HEK293 (cell line): ENCODE results near the gene MALSU1.

ENCODE experiments used
- CTCF ChIA-PET: fragments of 350-600 bp; formaldehyde crosslinking; extraction: SDS; loops from one replicate; lab custom pipeline; 2021; ENCODE audit warnings: antibody characterized with exemption; lab: Yijun Ruan, JAX
- POLR2A ChIA-PET: fragments of 300-600 bp; formaldehyde crosslinking; extraction: SDS; loops from one replicate; lab custom pipeline; 2020; ENCODE audit warnings: antibody characterized with exemption, inconsistent platforms; lab: Yijun Ruan, JAX
- H3K27ac ChIP-seq: fragments of 200-500 bp; sonication (Bioruptor generic); 2 replicates; pipeline ENCODE4 v1.5.1; 2014; ENCODE audit warnings: low read depth, low read length, control low read depth, inconsistent platforms; ENCODE audit errors: extremely low read depth
- H3K36me3 ChIP-seq, 2 experiments: fragments of 200-500 bp in 1 of 2; sonication (Bioruptor generic) in 1 of 2; 1 replicate in 1 of 2; 2 replicates in 1 of 2; pipeline ENCODE4 v1.5.1; 2014 to 2017; ENCODE audit warnings: inconsistent platforms in 2 of 2, low read length in 2 of 2; ENCODE audit not compliant: control insufficient read depth in 2 of 2, insufficient read depth in 1 of 2
- H3K4me1 ChIP-seq: fragments of 200-500 bp; sonication (Bioruptor generic); 2 replicates; pipeline ENCODE4 v1.5.1; 2014; ENCODE audit warnings: mild to moderate bottlenecking, low read length, inconsistent platforms; ENCODE audit not compliant: control insufficient read depth, insufficient read depth
- H3K4me3 ChIP-seq: 2 replicates; pipeline ENCODE4 v1.5.1; 2011; ENCODE audit warnings: low read depth, mild to moderate bottlenecking, control low read depth, low read length, moderate library complexity
- H3K9me3 ChIP-seq: fragments of 200-500 bp; sonication (Bioruptor generic); 2 replicates; pipeline ENCODE4 v1.5.1; 2014; ENCODE audit warnings: low read depth, low read length, inconsistent platforms; ENCODE audit not compliant: control insufficient read depth, insufficient read depth
- GLIS2 ChIP-seq: fragments of 450-650 bp; formaldehyde crosslinking; IDR thresholded peaks from 2 replicates; pipeline ENCODE4 v1.5.1; 2016; ENCODE audit warnings: missing biosample characterization, missing genetic modification characterization
- MZF1 ChIP-seq: fragments of 450-650 bp; formaldehyde crosslinking; IDR thresholded peaks from 2 replicates; pipeline ENCODE4 v1.5.1; 2017; ENCODE audit warnings: missing biosample characterization, missing genetic modification characterization, borderline replicate concordance
- OSR2 ChIP-seq: fragments of 450-650 bp; formaldehyde crosslinking; IDR thresholded peaks from 2 replicates; pipeline ENCODE4 v1.5.1; 2016; ENCODE audit warnings: missing biosample characterization, missing genetic modification characterization
- PRDM1 ChIP-seq: fragments of 450-650 bp; formaldehyde crosslinking; IDR thresholded peaks from 2 replicates; pipeline ENCODE4; 2016; ENCODE audit warnings: missing biosample characterization, missing genetic modification characterization
- SP7 ChIP-seq: fragments of 450-650 bp; formaldehyde crosslinking; IDR thresholded peaks from 2 replicates; pipeline ENCODE4 v1.5.1; 2016; ENCODE audit warnings: missing biosample characterization, missing genetic modification characterization
- ZBTB17 ChIP-seq: fragments of 450-650 bp; formaldehyde crosslinking; IDR thresholded peaks from 2 replicates; pipeline ENCODE4 v1.5.1; 2016; ENCODE audit warnings: missing biosample characterization, missing genetic modification characterization
- ZBTB8A ChIP-seq: fragments of 450-650 bp; formaldehyde crosslinking; IDR thresholded peaks from 2 replicates; pipeline ENCODE4 v1.5.1; 2016; ENCODE audit warnings: missing biosample characterization, missing genetic modification characterization
- ZEB2 ChIP-seq: fragments of 450-650 bp; formaldehyde crosslinking; IDR thresholded peaks from 2 replicates; pipeline ENCODE4 v1.5.1; 2016; ENCODE audit warnings: missing biosample characterization, missing genetic modification characterization
- ZFP41 ChIP-seq: fragments of 450-650 bp; formaldehyde crosslinking; IDR thresholded peaks from 2 replicates; pipeline ENCODE4 v1.5.1; 2016; ENCODE audit warnings: missing biosample characterization, missing genetic modification characterization, borderline replicate concordance
- ZFP69B ChIP-seq: fragments of 450-650 bp; formaldehyde crosslinking; IDR thresholded peaks from 2 replicates; pipeline ENCODE4 v1.5.1; 2016; ENCODE audit warnings: missing biosample characterization, missing genetic modification characterization
- ZNF174 ChIP-seq: fragments of 450-650 bp; formaldehyde crosslinking; IDR thresholded peaks from 2 replicates; pipeline ENCODE4 v1.5.0; 2017; ENCODE audit warnings: missing biosample characterization, mild to moderate bottlenecking, missing genetic modification characterization
- ZNF223 ChIP-seq: fragments of 450-650 bp; formaldehyde crosslinking; IDR thresholded peaks from 2 replicates; pipeline ENCODE4 v1.5.1; 2016; ENCODE audit warnings: missing biosample characterization, missing genetic modification characterization
- ZNF366 ChIP-seq: fragments of 450-650 bp; formaldehyde crosslinking; conservative IDR thresholded peaks from 2 replicates; pipeline ENCODE4 v1.5.1; 2016; ENCODE audit warnings: missing biosample characterization, missing genetic modification characterization
- ZNF391 ChIP-seq: fragments of 450-650 bp; formaldehyde crosslinking; IDR thresholded peaks from 2 replicates; pipeline ENCODE4 v1.5.1; 2016; ENCODE audit warnings: low read depth, missing biosample characterization, missing genetic modification characterization, borderline replicate concordance
- ZNF600 ChIP-seq: fragments of 450-650 bp; formaldehyde crosslinking; IDR thresholded peaks from 2 replicates; pipeline ENCODE4 v1.5.1; 2016; ENCODE audit warnings: missing biosample characterization, missing genetic modification characterization
- ZNF610 ChIP-seq: fragments of 450-650 bp; formaldehyde crosslinking; IDR thresholded peaks from 2 replicates; pipeline ENCODE4 v1.5.1; 2016; ENCODE audit warnings: missing biosample characterization, missing genetic modification characterization, borderline replicate concordance
- ZNF623 ChIP-seq: fragments of 450-650 bp; formaldehyde crosslinking; IDR thresholded peaks from 2 replicates; pipeline ENCODE4 v1.5.1; 2016; ENCODE audit warnings: missing biosample characterization, missing genetic modification characterization
- ZNF629 ChIP-seq: fragments of 450-650 bp; formaldehyde crosslinking; IDR thresholded peaks from 2 replicates; pipeline ENCODE4 v1.5.1; 2017; ENCODE audit warnings: missing biosample characterization, missing genetic modification characterization
- ZNF670 ChIP-seq: fragments of 450-650 bp; formaldehyde crosslinking; IDR thresholded peaks from 2 replicates; pipeline ENCODE4 v1.5.1; 2016; ENCODE audit warnings: missing biosample characterization, missing genetic modification characterization, low read depth
- ZSCAN23 ChIP-seq: fragments of 450-650 bp; formaldehyde crosslinking; IDR thresholded peaks from 2 replicates; pipeline ENCODE4 v1.5.1; 2016; ENCODE audit warnings: missing biosample characterization, missing genetic modification characterization
- ZSCAN30 ChIP-seq: fragments of 450-650 bp; IDR thresholded peaks from 2 replicates; pipeline ENCODE4 v1.5.1; 2018; ENCODE audit warnings: missing biosample characterization, mild to moderate bottlenecking, missing genetic modification characterization, moderate library complexity
- TF ChIP-seq, protein P1 (sequence below): fragments of 450-650 bp; formaldehyde crosslinking; IDR thresholded peaks from 2 replicates; pipeline ENCODE4 v1.5.1; 2017; ENCODE audit warnings: missing biosample characterization, missing genetic modification characterization
- TF ChIP-seq, protein P2 (sequence below): fragments of 450-650 bp; formaldehyde crosslinking; IDR thresholded peaks from 2 replicates; pipeline ENCODE4 v1.5.1; 2016; ENCODE audit warnings: missing biosample characterization, missing genetic modification characterization
- TF ChIP-seq, protein P3 (sequence below): fragments of 450-650 bp; formaldehyde crosslinking; IDR thresholded peaks from 2 replicates; pipeline ENCODE4 v1.5.1; 2016; ENCODE audit warnings: missing biosample characterization, missing genetic modification characterization
- TF ChIP-seq, protein P4 (sequence below): fragments of 450-650 bp; formaldehyde crosslinking; IDR thresholded peaks from 2 replicates; pipeline ENCODE4 v1.5.1; 2016; ENCODE audit warnings: missing biosample characterization, missing genetic modification characterization

MALSU1 gene

DNA sequence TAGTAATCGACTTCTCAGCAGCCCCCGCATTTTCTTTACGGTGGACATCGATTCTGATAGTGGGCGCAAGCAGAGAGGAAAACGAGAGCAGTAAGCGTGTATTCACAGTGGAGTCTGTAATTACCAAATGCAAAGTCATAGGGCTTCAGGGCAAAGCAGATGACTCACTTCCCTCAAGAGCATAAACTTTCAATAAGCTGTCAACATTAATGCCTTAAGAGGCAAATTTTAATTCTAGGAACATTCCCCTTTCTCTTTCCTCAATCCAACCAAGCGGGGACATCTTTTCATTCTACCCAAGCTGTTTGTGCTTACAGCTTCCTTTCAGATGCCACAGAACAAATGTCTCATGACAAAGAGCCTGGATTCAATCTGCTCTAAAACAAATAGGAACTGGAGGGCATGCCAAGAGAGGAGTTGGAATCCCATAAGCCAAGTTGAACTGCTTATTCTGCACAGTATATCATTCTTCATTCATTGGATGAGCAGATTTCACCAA is 48.6 kb downstream of the MALSU1 start:
- Histone ChIP-seq H3K4me3 (no peak overlapping the region), H3K36me3 (peaks cover 3 to 49% of the 10 kb centered on the region in 2 experiments; a peak in 2 of 3 replicates)
- POLR2A ChIA-PET, result interaction anchor here (0.9 kb wide), 1 partner anchor 14 kb away, joined by 3 read pairs; no protein-coding TSS in a partner anchor
- TF ChIP-seq ZNF223 (tag by site-specific recombination), result no peak
- TF ChIP-seq ZNF629 (tag by site-specific recombination), result peak; percentile 46; the same call in 1 of the 2 replicates
- TF ChIP-seq, protein P1, sequence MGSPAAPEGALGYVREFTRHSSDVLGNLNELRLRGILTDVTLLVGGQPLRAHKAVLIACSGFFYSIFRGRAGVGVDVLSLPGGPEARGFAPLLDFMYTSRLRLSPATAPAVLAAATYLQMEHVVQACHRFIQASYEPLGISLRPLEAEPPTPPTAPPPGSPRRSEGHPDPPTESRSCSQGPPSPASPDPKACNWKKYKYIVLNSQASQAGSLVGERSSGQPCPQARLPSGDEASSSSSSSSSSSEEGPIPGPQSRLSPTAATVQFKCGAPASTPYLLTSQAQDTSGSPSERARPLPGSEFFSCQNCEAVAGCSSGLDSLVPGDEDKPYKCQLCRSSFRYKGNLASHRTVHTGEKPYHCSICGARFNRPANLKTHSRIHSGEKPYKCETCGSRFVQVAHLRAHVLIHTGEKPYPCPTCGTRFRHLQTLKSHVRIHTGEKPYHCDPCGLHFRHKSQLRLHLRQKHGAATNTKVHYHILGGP (tag by site-specific recombination), result peak; percentile 87
- peak; percentile 93 for TF ChIP-seq SP7
- peak; percentile 56; the same call in 1 of the 2 replicates for TF ChIP-seq ZBTB17 (tag by site-specific recombination)
- no peak for TF ChIP-seq ZNF366 (tag by site-specific recombination)
- peak; percentile 72 for TF ChIP-seq PRDM1 (tag by site-specific recombination)
- peak; percentile 34; the same call in 1 of the 2 replicates for TF ChIP-seq ZEB2 (tag by site-specific recombination)
- TF ChIP-seq, all 188 proteins: peak for 6
- H3K27ac ChIP-seq, result no peak overlapping the region
- CTCF ChIA-PET, result interaction anchor here (0.6 to 2.4 kb wide), 7 partner anchors 10 to 116 kb away, joined by 3 to 7 read pairs (median 3); no protein-coding TSS in a partner anchor
- no peaks in the 10 kb centered on the region for H3K9me3 ChIP-seq
- peaks cover 36% of the 10 kb centered on the region for H3K4me1 ChIP-seq

DNA sequence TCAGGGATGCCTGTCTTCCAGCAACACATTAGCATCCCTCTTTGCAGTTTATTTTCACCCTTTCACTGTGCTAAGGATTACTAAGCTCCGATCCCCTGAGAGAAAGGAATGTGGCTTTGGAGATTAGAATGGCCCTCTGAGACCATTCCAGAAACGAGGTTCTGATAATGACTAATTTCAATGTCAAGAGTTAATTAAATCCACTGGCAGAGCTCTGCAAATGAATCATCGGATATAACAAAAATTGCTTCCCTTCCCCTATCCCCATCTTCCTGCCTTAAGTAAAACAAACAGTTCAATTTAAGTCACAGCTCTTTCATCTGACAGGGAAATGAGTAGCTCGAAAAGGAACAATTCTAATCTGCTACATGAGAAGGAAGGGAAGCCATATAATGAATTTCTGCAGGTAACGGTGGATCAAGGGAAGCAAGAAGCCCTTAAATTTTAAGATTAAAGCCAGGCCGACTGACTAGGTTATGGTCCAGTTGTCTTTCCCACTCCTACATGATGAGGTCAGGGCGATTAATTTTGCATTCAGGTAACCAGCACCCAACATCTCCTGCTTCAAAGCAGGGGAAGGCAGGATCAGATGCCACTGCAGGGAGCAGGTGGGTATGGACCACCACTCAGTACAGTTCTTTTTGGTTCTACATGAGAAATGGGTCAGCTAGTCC is 50.5 kb downstream of the MALSU1 start:
- ChIA-PET CTCF (interaction anchor here (0.6 to 2.4 kb wide), 7 partner anchors 9 to 156 kb away, joined by 3 to 7 read pairs (median 3); no protein-coding TSS in a partner anchor), POLR2A (interaction anchor here (0.7 kb wide), 1 partner anchor 33 kb away, joined by 3 read pairs; no protein-coding TSS in a partner anchor)
- Histone ChIP-seq H3K4me1 (peaks cover 45% of the 10 kb centered on the region), H3K36me3 (peaks cover 3 to 30% of the 10 kb centered on the region in 2 experiments; a peak in 2 of 3 replicates), H3K9me3 (no peaks in the 10 kb centered on the region), H3K4me3 (no peak overlapping the region), H3K27ac (peak overlapping the region; percentile 17; the same call in 1 of the 2 replicates)
- TF ChIP-seq, protein P2, sequence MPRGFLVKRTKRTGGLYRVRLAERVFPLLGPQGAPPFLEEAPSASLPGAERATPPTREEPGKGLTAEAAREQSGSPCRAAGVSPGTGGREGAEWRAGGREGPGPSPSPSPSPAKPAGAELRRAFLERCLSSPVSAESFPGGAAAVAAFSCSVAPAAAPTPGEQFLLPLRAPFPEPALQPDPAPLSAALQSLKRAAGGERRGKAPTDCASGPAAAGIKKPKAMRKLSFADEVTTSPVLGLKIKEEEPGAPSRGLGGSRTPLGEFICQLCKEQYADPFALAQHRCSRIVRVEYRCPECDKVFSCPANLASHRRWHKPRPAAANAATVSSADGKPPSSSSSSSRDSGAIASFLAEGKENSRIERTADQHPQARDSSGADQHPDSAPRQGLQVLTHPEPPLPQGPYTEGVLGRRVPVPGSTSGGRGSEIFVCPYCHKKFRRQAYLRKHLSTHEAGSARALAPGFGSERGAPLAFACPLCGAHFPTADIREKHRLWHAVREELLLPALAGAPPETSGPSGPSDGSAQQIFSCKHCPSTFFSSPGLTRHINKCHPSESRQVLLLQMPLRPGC (tag by site-specific recombination), result 0 out of 2 replicates have a peak, but pooled peaks have one; percentile 24
- TF ChIP-seq OSR2, result peak; percentile 24; the same call in 1 of the 2 replicates
- no peak for TF ChIP-seq ZFP41 (tag by site-specific recombination)
- TF ChIP-seq ZNF623 (tag by site-specific recombination), result no peak
- 0 out of 2 replicates have a peak, but pooled peaks have one; percentile 19 for TF ChIP-seq PRDM1 (tag by site-specific recombination)
- peak; percentile 84; the same call in 1 of the 2 replicates for TF ChIP-seq MZF1
- TF ChIP-seq, protein P3, sequence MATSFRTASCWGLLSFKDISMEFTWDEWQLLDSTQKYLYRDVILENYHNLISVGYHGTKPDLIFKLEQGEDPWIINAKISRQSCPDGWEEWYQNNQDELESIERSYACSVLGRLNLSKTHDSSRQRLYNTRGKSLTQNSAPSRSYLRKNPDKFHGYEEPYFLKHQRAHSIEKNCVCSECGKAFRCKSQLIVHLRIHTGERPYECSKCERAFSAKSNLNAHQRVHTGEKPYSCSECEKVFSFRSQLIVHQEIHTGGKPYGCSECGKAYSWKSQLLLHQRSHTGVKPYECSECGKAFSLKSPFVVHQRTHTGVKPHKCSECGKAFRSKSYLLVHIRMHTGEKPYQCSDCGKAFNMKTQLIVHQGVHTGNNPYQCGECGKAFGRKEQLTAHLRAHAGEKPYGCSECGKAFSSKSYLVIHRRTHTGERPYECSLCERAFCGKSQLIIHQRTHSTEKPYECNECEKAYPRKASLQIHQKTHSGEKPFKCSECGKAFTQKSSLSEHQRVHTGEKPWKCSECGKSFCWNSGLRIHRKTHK, result no peak
- TF ChIP-seq ZNF670 (tag by site-specific recombination), result no peak
- TF ChIP-seq GLIS2 (tag by site-specific recombination), result no peak
- peak; percentile 42 for TF ChIP-seq SP7
- no peak for TF ChIP-seq ZNF391 (tag by site-specific recombination)
- no peak for TF ChIP-seq ZBTB8A (tag by site-specific recombination)
- no peak for TF ChIP-seq ZSCAN23
- TF ChIP-seq ZFP69B (tag by site-specific recombination), result no peak
- no peak for TF ChIP-seq ZSCAN30 (tag by site-specific recombination)
- TF ChIP-seq ZNF610 (tag by site-specific recombination), result no peak
- TF ChIP-seq ZNF600 (tag by site-specific recombination), result no peak
- 0 out of 2 replicates have a peak, but pooled peaks have one; percentile 17 for TF ChIP-seq ZNF629 (tag by site-specific recombination)
- TF ChIP-seq, protein P4, sequence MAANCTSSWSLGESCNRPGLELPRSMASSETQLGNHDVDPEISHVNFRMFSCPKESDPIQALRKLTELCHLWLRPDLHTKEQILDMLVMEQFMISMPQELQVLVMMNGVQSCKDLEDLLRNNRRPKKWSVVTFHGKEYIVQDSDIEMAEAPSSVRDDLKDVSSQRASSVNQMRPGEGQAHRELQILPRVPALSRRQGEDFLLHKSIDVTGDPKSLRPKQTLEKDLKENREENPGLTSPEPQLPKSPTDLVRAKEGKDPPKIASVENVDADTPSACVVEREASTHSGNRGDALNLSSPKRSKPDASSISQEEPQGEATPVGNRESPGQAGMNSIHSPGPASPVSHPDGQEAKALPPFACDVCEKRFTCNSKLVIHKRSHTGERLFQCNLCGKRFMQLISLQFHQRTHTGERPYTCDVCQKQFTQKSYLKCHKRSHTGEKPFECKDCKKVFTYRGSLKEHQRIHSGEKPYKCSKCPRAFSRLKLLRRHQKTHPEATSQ (tag by site-specific recombination), result no peak
- TF ChIP-seq ZNF174 (tag by site-specific recombination), result no peak
